Immature natural killer cell (primary cell): ENCODE results near the gene GNRHR. TPM values are rescaled to one million over a fixed set of nuclear protein-coding genes. Genes with fewer than 3 reads are reported as not detected.
A peak's percentile ranks its signal among the peaks of the same experiment; 100 is the strongest.
"Not testable (repeated sequence)": the region's sequence is repeated elsewhere in the genome, so short reads cannot be mapped to it uniquely, and the experiment has no call there.

ENCODE experiments used
- DNase-seq, 3 donors: peaks; one replicate each; pipeline ENCODE4 v3.0.0; 2022; ENCODE audit warnings: mixed read lengths in 1 of 3
- H3K27ac Mint-ChIP-seq, 6 donors: one replicate each; pipeline ENCODE4 v1.8.0; 2020; ENCODE audit warnings: mixed read lengths in 6 of 6, mild to moderate bottlenecking in 5 of 6, inconsistent platforms in 4 of 6, moderate library complexity in 3 of 6
- H3K27me3 Mint-ChIP-seq, 3 donors: one replicate each; pipeline ENCODE4 v1.8.0; 2020 to 2021; ENCODE audit warnings: low read depth in 3 of 3, mild to moderate bottlenecking in 3 of 3, mixed read lengths in 3 of 3, moderate library complexity in 3 of 3, inconsistent platforms in 1 of 3
- H3K36me3 Mint-ChIP-seq, 3 donors: one replicate each; pipeline ENCODE4 v1.8.0; 2020; ENCODE audit warnings: mixed read lengths in 3 of 3, inconsistent platforms in 2 of 3, mild to moderate bottlenecking in 2 of 3
- H3K4me1 Mint-ChIP-seq, 2 donors: one replicate each; pipeline ENCODE4 v1.8.0; 2020; ENCODE audit warnings: inconsistent platforms in 2 of 2, mild to moderate bottlenecking in 2 of 2, mixed read lengths in 2 of 2, moderate library complexity in 1 of 2
- H3K4me3 Mint-ChIP-seq, 5 donors: one replicate each; pipeline ENCODE4 v1.8.0; 2020; ENCODE audit warnings: mild to moderate bottlenecking in 5 of 5, mixed read lengths in 5 of 5, inconsistent platforms in 3 of 5, moderate library complexity in 3 of 5
- H3K9me3 Mint-ChIP-seq, 6 donors: one replicate each; pipeline ENCODE4 v1.8.0; 2020; ENCODE audit warnings: mild to moderate bottlenecking in 6 of 6, mixed read lengths in 6 of 6, inconsistent platforms in 4 of 6, moderate library complexity in 3 of 6
- polyA plus RNA-seq, 3 donors: library from polyadenylated mRNA; unstranded; fragments of 300-500 nt; fragmentation: Illumina TruSeq; gene quantifications; one replicate each; pipeline ENCODE4 v1.2.3, GENCODE V29; 2021

GNRHR gene
- polyA plus RNA-seq, 3 donors from 2014 or later, result not detected

DNA sequence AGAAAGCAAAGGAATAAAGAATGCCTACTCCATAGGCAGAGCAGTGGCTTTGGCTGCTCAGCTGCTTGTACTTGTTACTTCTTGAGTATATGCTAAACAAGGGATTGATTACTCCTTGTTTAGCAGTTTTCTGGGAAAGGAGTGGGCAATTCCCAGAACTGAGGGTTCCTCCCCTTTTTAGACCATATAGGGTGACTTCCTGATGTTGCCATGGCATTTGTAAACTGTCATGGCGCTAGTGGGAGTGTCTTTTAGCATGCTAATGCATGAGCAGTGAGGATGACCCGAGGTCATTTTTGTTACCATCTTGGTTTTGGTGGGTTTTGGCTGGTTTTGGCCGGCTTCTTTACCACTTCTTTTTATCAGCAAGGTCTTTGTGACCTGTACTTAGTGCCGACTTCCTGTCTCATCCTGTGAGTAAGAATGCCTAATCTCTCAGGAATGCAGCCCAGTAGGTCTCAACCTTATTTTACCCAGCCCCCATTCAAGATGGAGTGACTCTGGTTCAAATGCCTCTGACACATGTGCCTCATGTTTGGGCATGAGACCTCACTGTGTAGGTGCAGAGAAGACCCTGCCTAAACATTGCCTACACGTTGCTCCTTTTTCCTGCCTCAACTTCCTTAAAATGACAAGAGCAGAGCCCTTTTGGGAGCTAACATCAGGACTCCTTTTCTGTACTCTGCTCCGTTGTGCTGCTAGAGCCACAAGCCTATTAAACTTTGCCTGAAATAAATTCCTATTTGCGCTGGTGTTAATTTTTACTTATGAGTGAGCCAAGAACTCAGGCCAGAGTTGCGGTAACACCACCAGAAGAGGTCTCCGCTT, 32.2 kb downstream of the GNRHR start:
- Mint-ChIP-seq H3K27ac (no peak overlapping the region), H3K9me3 (no peaks in the 10 kb centered on the region), H3K4me1 (peaks cover 2% of the 10 kb centered on the region in 2 donors), H3K27me3 (no peaks in the 10 kb centered on the region), H3K4me3 (no peak overlapping the region), H3K36me3 (peaks cover 4 to 15% (median 14%) of the 10 kb centered on the region in 3 donors)
- DNase-seq, result no peak

DNA sequence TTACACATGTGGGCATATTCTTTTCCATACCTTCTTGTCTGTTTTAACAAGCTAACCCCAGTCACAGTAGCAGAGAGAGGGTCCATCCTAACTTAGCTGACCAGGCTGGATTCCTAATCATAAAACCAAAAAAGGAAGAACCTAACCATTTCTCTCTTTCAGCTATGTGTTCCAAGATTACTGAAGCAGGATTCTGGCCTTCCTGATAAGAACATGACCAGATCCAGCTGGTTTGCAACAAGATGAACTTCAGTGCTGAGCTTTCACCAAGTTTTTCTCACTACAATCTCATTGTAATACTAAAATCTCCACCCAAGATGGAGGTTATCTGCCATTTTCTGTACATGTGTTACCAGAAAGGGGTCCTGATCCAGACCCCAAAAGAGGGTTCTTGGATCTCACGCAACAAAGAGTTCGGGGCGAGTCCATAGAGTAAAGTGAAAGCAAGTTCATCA, 32.8 kb downstream of the GNRHR start:
- no peaks in the 10 kb centered on the region for H3K4me1 Mint-ChIP-seq

GRCh38 chr4:67719953-67720617, 34.1 kb downstream of the GNRHR start:
- H3K36me3 Mint-ChIP-seq, result peaks cover 4 to 15% (median 14%) of the 10 kb centered on the region in 3 donors
- no peaks in the 10 kb centered on the region for H3K9me3 Mint-ChIP-seq
- DNase-seq, result no peak
- H3K27ac Mint-ChIP-seq, result no peak overlapping the region
- no peaks in the 10 kb centered on the region for H3K4me1 Mint-ChIP-seq
- H3K4me3 Mint-ChIP-seq, result no peak overlapping the region
- H3K27me3 Mint-ChIP-seq, result no peaks in the 10 kb centered on the region

More for the DNA sequence above, 32.8 kb downstream of the GNRHR start:
- H3K9me3 Mint-ChIP-seq, result no peaks in the 10 kb centered on the region
- no peak for DNase-seq
- no peak overlapping the region for H3K27ac Mint-ChIP-seq
- no peaks in the 10 kb centered on the region for H3K27me3 Mint-ChIP-seq
- H3K36me3 Mint-ChIP-seq, result peaks cover 4 to 15% (median 14%) of the 10 kb centered on the region in 3 donors
- no peak overlapping the region for H3K4me3 Mint-ChIP-seq

GRCh38 chr4:67718848-67719247, 35.3 kb downstream of the GNRHR start:
- H3K27me3 Mint-ChIP-seq, result no peaks in the 10 kb centered on the region
- peaks cover 4 to 14% (median 13%) of the 10 kb centered on the region in 3 donors for H3K36me3 Mint-ChIP-seq
- DNase-seq, result no peak
- H3K4me3 Mint-ChIP-seq, result no peak overlapping the region
- H3K4me1 Mint-ChIP-seq, result peaks cover 7 to 9% of the 10 kb centered on the region in 2 donors
- H3K27ac Mint-ChIP-seq, result no peak overlapping the region
- peaks cover 0 to 2% (median 0%) of the 10 kb centered on the region in 6 donors for H3K9me3 Mint-ChIP-seq

DNA sequence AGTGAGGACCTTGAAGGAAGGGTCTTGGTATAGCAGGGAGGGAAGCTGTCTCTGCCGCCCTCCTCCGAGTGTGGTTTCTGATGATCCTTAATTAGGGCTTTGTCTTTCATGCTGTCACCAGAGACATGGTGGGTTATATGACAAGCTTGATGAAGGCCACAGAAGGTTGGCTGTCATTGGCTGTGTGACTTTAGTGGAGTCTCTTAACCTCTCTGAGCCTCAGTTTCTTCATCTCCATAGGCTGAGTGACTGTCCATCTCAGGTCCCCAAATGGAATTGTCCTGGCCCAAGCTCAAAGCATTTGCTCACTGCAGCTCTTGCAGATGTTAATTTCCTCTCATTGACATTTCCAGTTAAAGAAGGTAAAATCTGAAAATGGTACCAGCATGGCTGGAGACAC, 36.6 kb downstream of the GNRHR start:
- no peak for DNase-seq
- Mint-ChIP-seq H3K27me3 (no peaks in the 10 kb centered on the region), H3K9me3 (peaks cover 0 to 2% (median 0%) of the 10 kb centered on the region in 6 donors), H3K4me3 (no peak overlapping the region), H3K27ac (no peak overlapping the region), H3K36me3 (peaks cover 4 to 13% (median 12%) of the 10 kb centered on the region in 3 donors), H3K4me1 (peaks cover 11 to 12% of the 10 kb centered on the region in 2 donors)

DNA sequence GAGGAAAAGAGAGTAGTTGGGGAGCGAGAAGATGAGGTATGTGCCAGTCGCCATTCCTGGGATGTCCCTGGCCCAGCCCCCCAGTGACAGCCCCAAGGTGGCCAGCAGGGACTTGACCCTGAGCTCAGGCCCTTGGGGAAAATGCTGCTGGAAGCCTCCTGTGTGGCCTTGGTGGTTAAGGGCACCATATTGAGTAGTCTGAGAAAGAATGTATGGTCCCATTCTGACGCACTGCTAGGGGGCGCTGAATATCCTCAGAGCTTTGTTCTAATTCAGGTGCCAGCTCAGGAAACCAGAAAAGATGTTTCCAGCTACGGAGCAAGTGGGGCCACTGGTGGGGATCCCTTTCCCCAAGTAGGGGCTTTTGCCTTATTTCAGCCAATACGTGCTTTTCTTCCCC, 39.2 kb downstream of the GNRHR start:
- Mint-ChIP-seq H3K4me1 (peaks cover 15 to 16% of the 10 kb centered on the region in 2 donors), H3K36me3 (peaks cover 0 to 4% (median 0%) of the 10 kb centered on the region in 3 donors), H3K9me3 (peaks cover 0 to 2% (median 0%) of the 10 kb centered on the region in 6 donors), H3K27me3 (no peaks in the 10 kb centered on the region), H3K4me3 (no peak overlapping the region), H3K27ac (no peak overlapping the region)
- no peak for DNase-seq

DNA sequence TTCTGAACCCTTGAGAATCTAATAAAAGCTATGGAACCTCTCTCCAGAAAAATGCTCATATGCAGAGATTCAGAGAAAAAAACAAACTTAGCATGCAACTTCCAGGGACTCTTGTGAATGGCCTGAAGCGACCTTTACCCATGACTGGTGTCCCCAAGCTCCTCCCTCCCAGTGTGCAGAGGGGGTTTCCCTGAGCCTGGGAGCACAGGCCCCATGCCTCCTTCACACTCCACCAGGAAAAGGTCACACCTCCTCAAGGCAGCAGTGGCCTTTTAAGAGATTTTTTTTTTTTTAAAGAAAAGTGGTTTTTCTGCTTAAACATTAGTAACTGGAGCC, 40.0 kb downstream of the GNRHR start:
- Mint-ChIP-seq H3K27me3 (peaks cover 0 to 2% (median 0%) of the 10 kb centered on the region in 3 donors), H3K4me3 (no peak overlapping the region), H3K36me3 (peaks cover 0 to 5% (median 4%) of the 10 kb centered on the region in 3 donors), H3K27ac (no peak overlapping the region), H3K4me1 (peaks cover 15 to 16% of the 10 kb centered on the region in 2 donors), H3K9me3 (peaks cover 0 to 2% (median 0%) of the 10 kb centered on the region in 6 donors)
- no peak for DNase-seq

GRCh38 chr4:67713529-67714247, 40.5 kb downstream of the GNRHR start:
- peak overlapping the region in 3 of 6 donors; percentile 35 to 64 (median 47) for H3K27ac Mint-ChIP-seq
- H3K4me1 Mint-ChIP-seq, result peaks cover 15 to 16% of the 10 kb centered on the region in 2 donors
- peaks cover 0 to 2% (median 0%) of the 10 kb centered on the region in 6 donors for H3K9me3 Mint-ChIP-seq
- H3K4me3 Mint-ChIP-seq, result no peak overlapping the region
- peaks cover 0 to 2% (median 0%) of the 10 kb centered on the region in 3 donors for H3K27me3 Mint-ChIP-seq
- H3K36me3 Mint-ChIP-seq, result peaks cover 0 to 5% (median 4%) of the 10 kb centered on the region in 3 donors
- DNase-seq, result no peak

DNA sequence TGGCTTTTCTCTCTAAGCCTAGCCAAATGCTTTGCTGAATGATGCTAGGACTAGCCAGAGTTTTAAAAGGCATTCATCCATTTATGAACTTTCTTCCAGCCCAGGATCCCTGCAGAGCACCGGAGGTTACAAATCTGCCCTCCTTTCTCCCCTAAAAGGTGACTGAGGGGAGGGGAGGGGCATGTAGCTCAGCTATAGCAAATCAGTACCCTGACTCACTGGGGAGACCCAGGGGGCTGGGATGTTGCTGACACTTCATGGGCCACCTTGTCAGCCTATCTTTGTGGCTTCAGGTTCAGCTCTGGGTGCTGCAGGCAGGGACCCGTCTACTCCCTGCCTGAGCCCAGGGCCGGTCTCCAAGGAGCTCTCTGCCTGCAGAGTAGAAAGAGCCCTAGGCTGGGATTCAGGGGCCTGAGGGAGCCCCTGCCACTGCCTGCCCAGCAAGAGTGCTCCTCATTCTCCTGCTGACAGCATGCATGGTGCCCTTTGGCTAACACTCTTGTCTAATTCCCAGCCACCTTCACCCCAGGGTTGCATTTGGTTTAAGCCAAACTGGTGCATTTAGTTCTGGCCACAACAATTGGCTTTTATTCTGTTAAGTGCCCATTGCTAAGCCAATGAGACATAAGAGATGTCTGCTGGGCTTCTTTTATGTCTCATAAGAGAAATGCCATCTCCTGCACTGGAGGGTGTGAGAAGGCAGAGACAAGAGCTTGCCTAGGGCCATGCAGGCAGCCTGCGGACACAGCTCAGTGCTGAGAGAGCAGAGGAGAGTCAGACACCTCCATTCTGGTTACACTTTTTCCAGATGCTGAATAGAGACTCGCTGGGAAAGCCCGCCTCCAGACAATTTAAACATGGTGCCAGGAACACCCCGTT, 41.3 kb downstream of the GNRHR start:
- Mint-ChIP-seq H3K27me3 (peaks cover 0 to 2% (median 0%) of the 10 kb centered on the region in 3 donors), H3K9me3 (peaks cover 0 to 2% (median 0%) of the 10 kb centered on the region in 6 donors), H3K4me3 (no peak overlapping the region), H3K4me1 (peaks cover 15 to 16% of the 10 kb centered on the region in 2 donors), H3K27ac (peak overlapping the region in 4 of 6 donors; percentile 20 to 64 (median 38)), H3K36me3 (peaks cover 0 to 12% (median 5%) of the 10 kb centered on the region in 3 donors)
- DNase-seq, result no peak

GRCh38 chr4:67712000-67712625, 42.1 kb downstream of the GNRHR start:
- peaks cover 0 to 16% (median 8%) of the 10 kb centered on the region in 3 donors for H3K36me3 Mint-ChIP-seq
- peak overlapping the region in 2 of 6 donors; percentile 19 to 54 for H3K27ac Mint-ChIP-seq
- peaks cover 0 to 2% (median 0%) of the 10 kb centered on the region in 6 donors for H3K9me3 Mint-ChIP-seq
- peaks cover 15 to 16% of the 10 kb centered on the region in 2 donors for H3K4me1 Mint-ChIP-seq
- H3K27me3 Mint-ChIP-seq, result peaks cover 0 to 2% (median 0%) of the 10 kb centered on the region in 3 donors
- no peak overlapping the region for H3K4me3 Mint-ChIP-seq
- DNase-seq, result no peak

DNA sequence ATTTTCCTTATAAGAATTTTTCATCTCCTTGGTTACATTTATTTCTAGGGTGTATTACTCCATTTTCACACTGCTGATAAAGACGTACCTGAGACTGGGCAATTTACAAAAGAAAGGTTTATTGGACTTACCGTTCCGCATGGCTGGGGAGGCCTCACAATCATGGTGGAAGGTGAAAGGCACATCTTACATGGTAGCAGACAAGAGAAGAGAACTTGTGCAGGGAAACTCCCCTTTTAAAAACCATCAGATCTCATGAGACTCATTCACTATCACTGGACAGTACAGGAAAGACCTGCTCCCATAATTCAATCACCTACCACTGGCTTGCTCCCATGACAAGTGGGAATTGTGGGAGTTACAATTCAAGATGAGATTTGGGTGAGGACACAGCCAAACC, 47.5 kb downstream of the GNRHR start:
- DNase-seq, H3K4me3 Mint-ChIP-seq, H3K9me3 Mint-ChIP-seq, H3K27me3 Mint-ChIP-seq: not testable (repeated sequence)
- peaks cover 3 to 25% (median 15%) of the 10 kb centered on the region in 3 donors for H3K36me3 Mint-ChIP-seq
- H3K27ac Mint-ChIP-seq, result peak overlapping the region in 1 of 6 donors; percentile 18
- H3K4me1 Mint-ChIP-seq, result peaks cover 38 to 49% of the 10 kb centered on the region in 2 donors

DNA sequence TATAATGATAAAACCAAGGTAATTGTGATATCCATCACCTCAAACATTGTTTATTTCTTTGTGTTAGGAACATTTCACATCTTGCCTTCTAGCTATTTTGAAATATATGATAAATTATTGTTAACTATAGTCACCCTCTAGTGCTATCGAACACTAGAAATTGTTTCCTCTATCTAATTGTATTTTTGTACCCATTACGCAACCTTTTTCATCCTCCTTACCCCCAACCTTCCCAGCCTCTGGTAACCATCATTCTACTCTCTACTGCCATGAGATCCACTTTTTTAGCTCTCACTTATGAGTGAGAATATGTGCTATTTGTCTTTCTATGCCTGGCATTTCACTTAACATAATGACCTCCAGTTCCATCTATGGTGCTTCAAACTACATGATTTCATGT, 49.3 kb downstream of the GNRHR start:
- H3K36me3 Mint-ChIP-seq, result peaks cover 3 to 25% (median 15%) of the 10 kb centered on the region in 3 donors
- peak overlapping the region in 2 of 6 donors; percentile 31 to 56 for H3K27ac Mint-ChIP-seq
- no peak overlapping the region for H3K4me3 Mint-ChIP-seq
- peaks cover 47 to 58% of the 10 kb centered on the region in 2 donors for H3K4me1 Mint-ChIP-seq
- peaks cover 3 to 6% (median 5%) of the 10 kb centered on the region in 3 donors for H3K27me3 Mint-ChIP-seq
- no peak for DNase-seq
- no peaks in the 10 kb centered on the region for H3K9me3 Mint-ChIP-seq
